ENCODE data around the gene CCDC85B. TPM values are rescaled to one million over a fixed set of nuclear protein-coding genes. Genes with fewer than 3 reads are reported as not detected.

CCDC85B gene
- total RNA-seq, 1 donor from 2014 or later = 70.8 TPM

GRCh38 chr11:65852508-65853245 lies 37.8 kb upstream of the CCDC85B start:
- DNase-seq (ENCODE audit: low spot score) = no peak
- peaks cover 37% of the 10 kb centered on the region for H3K4me1 Mint-ChIP-seq (ENCODE audit: low read depth)
- peaks cover under 1% of the 10 kb centered on the region for H3K27me3 Mint-ChIP-seq (ENCODE audit: insufficient read depth)
- no peak overlapping the region for H3K4me3 Mint-ChIP-seq
- H3K27ac Mint-ChIP-seq = no peak overlapping the region
- intact Hi-C loops (cut with micrococcal nuclease) = loop anchor here (10.0 kb wide), 2 partner anchors 492 to 1552 kb away; partner anchors contain the start of genes B4GAT1, BRMS1, PPP1CA and TBC1D10C
- H3K9me3 Mint-ChIP-seq = peaks cover 9% of the 10 kb centered on the region
- H3K36me3 Mint-ChIP-seq (ENCODE audit: low read depth) = peaks cover 55% of the 10 kb centered on the region

- no peak for DNase-seq (ENCODE audit: low spot score)
- Mint-ChIP-seq H3K9me3 (peaks cover 9% of the 10 kb centered on the region), H3K4me3 (peak overlapping the region; percentile 7), H3K4me1 (ENCODE audit: low read depth) (peaks cover 40% of the 10 kb centered on the region), H3K36me3 (ENCODE audit: low read depth) (peaks cover 55% of the 10 kb centered on the region), H3K27ac (peak overlapping the region; percentile 23), H3K27me3 (ENCODE audit: insufficient read depth) (no peaks in the 10 kb centered on the region)
- intact Hi-C loops (cut with micrococcal nuclease) = loop anchor here (10.0 kb wide), 2 partner anchors 491 to 1551 kb away; partner anchors contain the start of genes B4GAT1, BRMS1, PPP1CA and TBC1D10C
These were observed 37.1 kb upstream of the CCDC85B start for GRCh38 chr11:65853246-65853979.

GRCh38 chr11:65854161-65854592 lies 36.3 kb upstream of the CCDC85B start:
- H3K4me3 Mint-ChIP-seq = peak overlapping the region; percentile 77
- intact Hi-C loops (cut with micrococcal nuclease) = loop anchor here (10.0 kb wide), 2 partner anchors 491 to 1551 kb away; partner anchors contain the start of genes B4GAT1, BRMS1, PPP1CA and TBC1D10C
- H3K27ac Mint-ChIP-seq = no peak overlapping the region
- peaks cover 55% of the 10 kb centered on the region for H3K36me3 Mint-ChIP-seq (ENCODE audit: low read depth)
- DNase-seq (ENCODE audit: low spot score) = no peak
- peaks cover 9% of the 10 kb centered on the region for H3K9me3 Mint-ChIP-seq
- peaks cover 47% of the 10 kb centered on the region for H3K4me1 Mint-ChIP-seq (ENCODE audit: low read depth)
- no peaks in the 10 kb centered on the region for H3K27me3 Mint-ChIP-seq (ENCODE audit: insufficient read depth)

- H3K27ac Mint-ChIP-seq = peak overlapping the region; percentile 34
- H3K36me3 Mint-ChIP-seq (ENCODE audit: low read depth) = peaks cover 55% of the 10 kb centered on the region
- H3K27me3 Mint-ChIP-seq (ENCODE audit: insufficient read depth) = no peaks in the 10 kb centered on the region
- intact Hi-C loops (cut with micrococcal nuclease) = loop anchor here (10.0 kb wide), 2 partner anchors 490 to 1550 kb away; partner anchors contain the start of genes B4GAT1, BRMS1, PPP1CA and TBC1D10C
- H3K9me3 Mint-ChIP-seq = peaks cover 9% of the 10 kb centered on the region
- H3K4me3 Mint-ChIP-seq = peak overlapping the region; percentile 98
- H3K4me1 Mint-ChIP-seq (ENCODE audit: low read depth) = peaks cover 54% of the 10 kb centered on the region
- no peak for DNase-seq (ENCODE audit: low spot score)
These were observed 35.3 kb upstream of the CCDC85B start for GRCh38 chr11:65854852-65855837.

DNA sequence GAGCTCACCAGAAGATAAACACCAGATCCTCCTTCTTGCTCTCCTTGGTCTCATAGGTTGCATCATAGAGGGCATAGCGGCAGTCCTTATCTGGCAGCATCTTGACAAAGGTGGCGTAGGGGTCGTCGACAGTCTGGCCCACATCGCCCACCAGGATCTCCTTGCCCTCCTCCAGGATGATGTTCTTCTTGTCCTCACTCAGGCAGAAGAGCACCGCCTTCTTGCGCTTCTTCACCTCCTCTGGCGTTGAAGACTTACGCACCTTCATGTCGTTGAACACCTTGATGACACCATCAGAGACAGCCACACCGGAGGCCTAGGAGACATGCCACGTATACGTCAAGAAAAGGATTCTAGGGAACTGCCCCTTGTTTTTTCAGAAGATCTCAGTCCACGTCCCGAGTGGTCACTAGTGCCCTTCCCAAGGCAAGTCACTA lies 34.5 kb upstream of the CCDC85B start:
- Mint-ChIP-seq H3K4me1 (ENCODE audit: low read depth) (peaks cover 55% of the 10 kb centered on the region), H3K9me3 (peaks cover 9% of the 10 kb centered on the region), H3K27ac (peak overlapping the region; percentile 80), H3K36me3 (ENCODE audit: low read depth) (peaks cover 56% of the 10 kb centered on the region), H3K4me3 (peak overlapping the region; percentile 98), H3K27me3 (ENCODE audit: insufficient read depth) (no peaks in the 10 kb centered on the region)
- intact Hi-C loops (cut with micrococcal nuclease) = loop anchor here (10.0 kb wide), 2 partner anchors 489 to 1549 kb away; partner anchors contain the start of genes B4GAT1, BRMS1, PPP1CA and TBC1D10C
- no peak for DNase-seq (ENCODE audit: low spot score)

DNA sequence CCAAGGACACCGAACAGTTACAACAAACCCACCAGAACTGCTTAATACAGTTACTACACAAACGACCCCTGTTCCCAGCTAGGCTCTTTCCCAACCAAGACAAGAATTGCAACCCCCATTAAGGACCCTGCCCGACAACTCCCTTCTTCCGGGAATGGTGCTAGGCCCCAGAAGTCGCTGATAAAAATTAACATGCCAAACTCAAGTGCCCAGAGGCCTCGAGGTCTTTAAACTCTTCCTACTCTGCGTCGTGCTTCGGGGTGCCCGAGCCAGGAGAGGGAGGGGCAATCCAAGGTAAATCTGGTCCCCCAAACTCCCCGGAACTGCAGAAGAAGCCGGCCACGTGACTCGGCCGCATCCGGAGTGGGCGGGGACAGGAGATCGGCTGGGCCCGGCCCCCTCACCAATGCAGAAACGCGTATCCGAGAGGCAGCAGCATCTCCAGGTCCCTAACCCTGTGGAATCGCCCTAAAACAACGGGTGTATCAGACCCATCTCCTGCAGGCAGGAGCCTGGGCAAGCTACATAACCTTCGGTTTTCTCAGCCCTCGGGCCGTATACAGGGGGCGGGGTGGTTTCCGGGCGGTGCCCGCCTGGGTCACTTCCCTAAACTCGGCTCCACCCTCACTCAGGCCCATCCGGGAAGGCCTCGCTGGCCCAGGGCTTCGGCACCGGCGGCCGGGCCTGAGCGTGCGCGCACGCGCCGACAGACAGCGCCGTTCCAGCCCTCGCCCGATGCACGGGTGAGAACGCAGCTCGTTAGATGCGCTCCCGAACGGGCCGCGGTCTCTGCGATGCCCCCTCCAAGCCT lies 33.6 kb upstream of the CCDC85B start:
- intact Hi-C loops (cut with micrococcal nuclease) = loop anchor here (10.0 kb wide), 2 partner anchors 488 to 1548 kb away; partner anchors contain the start of genes B4GAT1, BRMS1, PPP1CA and TBC1D10C
- DNase-seq (ENCODE audit: low spot score) = peak; percentile 84
- peak overlapping the region; percentile 98 for H3K4me3 Mint-ChIP-seq
- peaks cover 46% of the 10 kb centered on the region for H3K36me3 Mint-ChIP-seq (ENCODE audit: low read depth)
- H3K27me3 Mint-ChIP-seq (ENCODE audit: insufficient read depth) = no peaks in the 10 kb centered on the region
- H3K9me3 Mint-ChIP-seq = peaks cover 4% of the 10 kb centered on the region
- peaks cover 55% of the 10 kb centered on the region for H3K4me1 Mint-ChIP-seq (ENCODE audit: low read depth)
- peak overlapping the region; percentile 80 for H3K27ac Mint-ChIP-seq

DNA sequence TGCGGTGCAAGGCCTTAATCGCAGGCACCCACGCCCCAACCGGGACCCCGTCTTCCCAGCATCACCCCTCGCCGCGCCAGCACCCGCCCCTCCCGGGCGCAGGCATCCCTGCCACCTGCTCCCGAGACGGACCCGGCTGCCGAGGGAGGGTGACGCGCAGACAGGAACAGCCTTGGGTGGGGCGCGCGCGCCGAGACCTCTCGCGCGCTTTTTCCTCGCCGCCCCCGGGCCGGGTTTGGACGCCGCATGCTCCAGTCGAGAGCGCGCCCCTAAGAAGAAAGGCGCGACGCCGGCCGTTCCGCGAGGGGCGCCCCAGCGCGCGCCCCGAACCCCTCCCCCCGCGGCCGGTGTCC lies 33.0 kb upstream of the CCDC85B start:
- intact Hi-C loops (cut with micrococcal nuclease) = loop anchor here (10.0 kb wide), 2 partner anchors 487 to 1547 kb away; partner anchors contain the start of genes B4GAT1, BRMS1, PPP1CA and TBC1D10C
- H3K36me3 Mint-ChIP-seq (ENCODE audit: low read depth) = peaks cover 43% of the 10 kb centered on the region

GRCh38 chr11:65857853-65858680 lies 32.4 kb upstream of the CCDC85B start, which contains the start of gene CFL1:
TSS of gene CFL1 (minus strand) at chr11:65858180. CDS start at chr11:65858099, 81 bp downstream.
- peaks cover 61% of the 10 kb centered on the region for H3K4me1 Mint-ChIP-seq (ENCODE audit: low read depth)
- peak; percentile 98 for DNase-seq (ENCODE audit: low spot score)
- peaks cover 46% of the 10 kb centered on the region for H3K36me3 Mint-ChIP-seq (ENCODE audit: low read depth)
- H3K27me3 Mint-ChIP-seq (ENCODE audit: insufficient read depth) = no peaks in the 10 kb centered on the region
- H3K27ac Mint-ChIP-seq = peak within 1 kb of the TSS; percentile 99
- intact Hi-C loops (cut with micrococcal nuclease) = loop anchor here (1.0 to 10.0 kb wide), 10 partner anchors 25 to 1547 kb away; partner anchors contain the start of genes B4GAT1, BRMS1, FOSL1 and PPP1CA
- no peaks in the 10 kb centered on the region for H3K9me3 Mint-ChIP-seq
- H3K4me3 Mint-ChIP-seq = peak within 1 kb of the TSS; percentile 98

More for the DNA sequence above, 33.0 kb upstream of the CCDC85B start:
- Mint-ChIP-seq H3K27ac (peak overlapping the region; percentile 80), H3K27me3 (ENCODE audit: insufficient read depth) (no peaks in the 10 kb centered on the region), H3K4me3 (peak overlapping the region; percentile 98), H3K4me1 (ENCODE audit: low read depth) (peaks cover 57% of the 10 kb centered on the region), H3K9me3 (no peaks in the 10 kb centered on the region)
- no peak for DNase-seq (ENCODE audit: low spot score)

DNA sequence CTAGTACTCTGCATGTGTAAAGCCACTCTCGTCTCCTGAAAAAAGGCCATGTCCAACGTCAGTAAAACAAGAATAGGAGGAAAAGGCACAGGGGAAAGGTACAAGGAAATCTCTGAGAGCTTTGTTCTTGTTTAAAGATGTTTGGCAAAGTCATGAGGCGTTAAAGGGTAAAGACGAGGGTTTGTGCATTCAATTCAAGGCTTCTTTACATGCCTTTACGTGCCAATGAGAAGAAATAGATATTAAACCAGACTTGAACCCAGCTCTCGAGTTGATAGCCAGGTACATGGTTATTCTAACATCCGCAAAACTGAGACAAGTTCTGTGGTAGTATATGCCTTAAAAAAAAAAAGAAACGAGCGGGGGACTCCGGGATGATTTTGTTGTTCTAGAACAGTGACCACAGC lies 31.8 kb upstream of the CCDC85B start:
- Mint-ChIP-seq H3K9me3 (no peaks in the 10 kb centered on the region), H3K36me3 (ENCODE audit: low read depth) (peaks cover 44% of the 10 kb centered on the region), H3K27me3 (ENCODE audit: insufficient read depth) (no peaks in the 10 kb centered on the region), H3K4me3 (peak overlapping the region; percentile 96), H3K27ac (peak overlapping the region; percentile 99), H3K4me1 (ENCODE audit: low read depth) (peaks cover 56% of the 10 kb centered on the region)
- DNase-seq (ENCODE audit: low spot score) = no peak
- intact Hi-C loops (cut with micrococcal nuclease) = loop anchor here (1.0 to 10.0 kb wide), 16 partner anchors 25 to 1546 kb away; partner anchors contain the start of genes B4GAT1, BRMS1, C11orf68 and DRAP1

GRCh38 chr11:65859095-65859811 lies 31.2 kb upstream of the CCDC85B start:
- DNase-seq (ENCODE audit: low spot score) = peak; percentile 97
- H3K4me3 Mint-ChIP-seq = peak overlapping the region; percentile 96
- no peaks in the 10 kb centered on the region for H3K27me3 Mint-ChIP-seq (ENCODE audit: insufficient read depth)
- intact Hi-C loops (cut with micrococcal nuclease) = loop anchor here (1.0 to 10.0 kb wide), 11 partner anchors 41 to 1546 kb away; partner anchors contain the start of genes B4GAT1, BRMS1, C11orf68 and DRAP1
- peak overlapping the region; percentile 99 for H3K27ac Mint-ChIP-seq
- peaks cover 42% of the 10 kb centered on the region for H3K36me3 Mint-ChIP-seq (ENCODE audit: low read depth)
- peaks cover 50% of the 10 kb centered on the region for H3K4me1 Mint-ChIP-seq (ENCODE audit: low read depth)
- no peaks in the 10 kb centered on the region for H3K9me3 Mint-ChIP-seq

Data from activated T-helper 1 cell treated with anti-CD3 and anti-CD28 coated beads, Interleukin-12 subunit alpha, Interleukin-12 subunit beta, Interleukin-2, Interleukin-4 antibody, amounts not matched to agents 30 ng/mL and 10 ng/mL and 1 ng/mL, durations not matched to agents 14 hours and 24 hours and 36 hours (primary cell).